HG02678 (cell line): ENCODE measurements around the gene BPIFB4.
"Not testable (repeated sequence)": the region's sequence is repeated elsewhere in the genome, so short reads cannot be mapped to it uniquely, and the experiment has no call there.

Source experiments
- ATAC-seq: cut with Tn5 transposase; IDR thresholded peaks from one replicate; pipeline ENCODE4 v1.9.1; 2021; ENCODE audit warnings: mild to moderate bottlenecking, moderate library complexity; ENCODE audit not compliant: unreplicated experiment

Gene BPIFB4

GRCh38 chr20:33083544-33084340 lies 4.3 kb downstream of the BPIFB4 start:
- ATAC-seq: no peak

- no peak for ATAC-seq
Observed at GRCh38 chr20:33084722-33085121, 5.3 kb downstream of the BPIFB4 start.

- no peak for ATAC-seq
Observed at GRCh38 chr20:33086052-33086722, 6.7 kb downstream of the BPIFB4 start.

- no peak for ATAC-seq
Observed at GRCh38 chr20:33091147-33091546, 11.7 kb downstream of the BPIFB4 start.

- no peak for ATAC-seq
Observed at GRCh38 chr20:33091693-33092092, 12.2 kb downstream of the BPIFB4 start.

- ATAC-seq: no peak
Observed at GRCh38 chr20:33092361-33092760, 12.9 kb downstream of the BPIFB4 start.

- ATAC-seq: no peak
Observed at GRCh38 chr20:33093074-33093473, 13.6 kb downstream of the BPIFB4 start.

- ATAC-seq: no peak
Observed at GRCh38 chr20:33093582-33093981, 14.1 kb downstream of the BPIFB4 start.

GRCh38 chr20:33095249-33095648 lies 15.8 kb downstream of the BPIFB4 start:
- ATAC-seq: no peak

GRCh38 chr20:33095902-33096584 lies 16.6 kb downstream of the BPIFB4 start:
- ATAC-seq: not testable (repeated sequence)

GRCh38 chr20:33097001-33097400 lies 17.6 kb downstream of the BPIFB4 start:
- ATAC-seq: no peak

- ATAC-seq: no peak
Observed at GRCh38 chr20:33099843-33100538, 20.5 kb downstream of the BPIFB4 start.

GRCh38 chr20:33103556-33103955 lies 24.1 kb downstream of the BPIFB4 start:
- no peak for ATAC-seq

- no peak for ATAC-seq
Observed at GRCh38 chr20:33104336-33104735, 24.9 kb downstream of the BPIFB4 start.

- no peak for ATAC-seq
Observed at GRCh38 chr20:33105316-33105924, 26.0 kb downstream of the BPIFB4 start.

GRCh38 chr20:33106058-33106620 lies 26.7 kb downstream of the BPIFB4 start:
- not testable (repeated sequence) for ATAC-seq

GRCh38 chr20:33108661-33109060 lies 29.2 kb downstream of the BPIFB4 start:
- ATAC-seq: no peak

GRCh38 chr20:33110147-33110825 lies 30.8 kb downstream of the BPIFB4 start:
- ATAC-seq: no peak

- ATAC-seq: no peak
Observed at GRCh38 chr20:33111306-33111705, 31.9 kb downstream of the BPIFB4 start.
